ENCODE data around the gene TTC14.

TTC14 gene

DNA sequence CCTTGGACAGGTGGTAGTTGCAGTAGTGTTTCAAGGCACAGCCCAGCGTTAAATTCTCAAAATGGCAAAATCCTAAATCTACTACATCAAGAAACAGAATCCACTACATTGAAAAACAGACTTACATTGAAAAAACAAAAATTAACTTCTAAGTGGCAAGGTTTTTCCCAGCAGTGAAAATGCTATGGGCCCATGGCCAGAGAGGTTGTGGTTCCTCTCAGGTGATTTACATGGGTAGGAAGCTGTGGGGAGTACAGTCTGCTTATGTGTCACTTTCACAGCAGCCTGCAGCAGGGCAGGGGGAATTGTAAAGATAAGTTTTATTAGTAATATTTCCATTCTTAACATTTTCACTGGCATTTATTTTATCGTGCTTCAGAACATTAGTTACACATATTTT lies 24.9 kb downstream of the TTC14 start:
- TF ChIP-seq POLR2AphosphoS5 (IDR thresholded peaks at IDR 0.05; ENCODE audit: low read depth, low read length) (no peak), TAF1 (IDR thresholded peaks at IDR 0.05; ENCODE audit: borderline replicate concordance, insufficient read depth, low read length) (no peak), SIN3A (IDR thresholded peaks at IDR 0.05; ENCODE audit: borderline replicate concordance, insufficient read depth, low read length) (no peak), FOXP2 (optimal IDR thresholded peaks at IDR 0.05; ENCODE audit: borderline replicate concordance, extremely low read depth, extremely low read length, insufficient read depth) (no peak)
- TF ChIP-seq, protein P1, sequence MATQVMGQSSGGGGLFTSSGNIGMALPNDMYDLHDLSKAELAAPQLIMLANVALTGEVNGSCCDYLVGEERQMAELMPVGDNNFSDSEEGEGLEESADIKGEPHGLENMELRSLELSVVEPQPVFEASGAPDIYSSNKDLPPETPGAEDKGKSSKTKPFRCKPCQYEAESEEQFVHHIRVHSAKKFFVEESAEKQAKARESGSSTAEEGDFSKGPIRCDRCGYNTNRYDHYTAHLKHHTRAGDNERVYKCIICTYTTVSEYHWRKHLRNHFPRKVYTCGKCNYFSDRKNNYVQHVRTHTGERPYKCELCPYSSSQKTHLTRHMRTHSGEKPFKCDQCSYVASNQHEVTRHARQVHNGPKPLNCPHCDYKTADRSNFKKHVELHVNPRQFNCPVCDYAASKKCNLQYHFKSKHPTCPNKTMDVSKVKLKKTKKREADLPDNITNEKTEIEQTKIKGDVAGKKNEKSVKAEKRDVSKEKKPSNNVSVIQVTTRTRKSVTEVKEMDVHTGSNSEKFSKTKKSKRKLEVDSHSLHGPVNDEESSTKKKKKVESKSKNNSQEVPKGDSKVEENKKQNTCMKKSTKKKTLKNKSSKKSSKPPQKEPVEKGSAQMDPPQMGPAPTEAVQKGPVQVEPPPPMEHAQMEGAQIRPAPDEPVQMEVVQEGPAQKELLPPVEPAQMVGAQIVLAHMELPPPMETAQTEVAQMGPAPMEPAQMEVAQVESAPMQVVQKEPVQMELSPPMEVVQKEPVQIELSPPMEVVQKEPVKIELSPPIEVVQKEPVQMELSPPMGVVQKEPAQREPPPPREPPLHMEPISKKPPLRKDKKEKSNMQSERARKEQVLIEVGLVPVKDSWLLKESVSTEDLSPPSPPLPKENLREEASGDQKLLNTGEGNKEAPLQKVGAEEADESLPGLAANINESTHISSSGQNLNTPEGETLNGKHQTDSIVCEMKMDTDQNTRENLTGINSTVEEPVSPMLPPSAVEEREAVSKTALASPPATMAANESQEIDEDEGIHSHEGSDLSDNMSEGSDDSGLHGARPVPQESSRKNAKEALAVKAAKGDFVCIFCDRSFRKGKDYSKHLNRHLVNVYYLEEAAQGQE (IDR thresholded peaks at IDR 0.05; ENCODE audit: insufficient read depth in 1 of 2, low read depth in 2 of 2, low read length in 2 of 2), result no peak

DNA sequence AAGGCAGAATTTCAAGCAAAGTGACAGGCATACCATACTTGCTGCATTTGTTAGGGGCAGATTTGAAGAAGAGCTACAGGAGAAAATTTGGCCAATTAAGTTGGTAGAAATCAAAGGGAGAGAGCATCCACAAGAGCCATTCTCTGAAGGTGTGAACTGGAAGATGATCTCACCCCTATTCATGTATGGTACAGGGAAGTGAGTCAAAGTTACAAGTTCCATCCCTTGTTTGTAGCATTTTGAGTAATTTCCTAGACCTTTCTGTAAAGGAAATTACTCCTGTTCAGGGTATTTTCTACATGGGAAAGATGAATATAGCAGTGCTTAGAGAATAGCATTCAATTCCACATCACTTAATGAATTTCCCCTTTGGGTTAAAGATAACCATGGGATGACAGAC lies 28.4 kb downstream of the TTC14 start:
- TF ChIP-seq TAF1 (IDR thresholded peaks at IDR 0.05; ENCODE audit: borderline replicate concordance, insufficient read depth, low read length) (no peak), SIN3A (IDR thresholded peaks at IDR 0.05; ENCODE audit: borderline replicate concordance, insufficient read depth, low read length) (no peak), FOXP2 (optimal IDR thresholded peaks at IDR 0.05; ENCODE audit: borderline replicate concordance, extremely low read depth, extremely low read length, insufficient read depth) (no peak)
- TF ChIP-seq, protein P1 (IDR thresholded peaks at IDR 0.05; ENCODE audit: insufficient read depth in 1 of 2, low read depth in 2 of 2, low read length in 2 of 2), result no peak

DNA sequence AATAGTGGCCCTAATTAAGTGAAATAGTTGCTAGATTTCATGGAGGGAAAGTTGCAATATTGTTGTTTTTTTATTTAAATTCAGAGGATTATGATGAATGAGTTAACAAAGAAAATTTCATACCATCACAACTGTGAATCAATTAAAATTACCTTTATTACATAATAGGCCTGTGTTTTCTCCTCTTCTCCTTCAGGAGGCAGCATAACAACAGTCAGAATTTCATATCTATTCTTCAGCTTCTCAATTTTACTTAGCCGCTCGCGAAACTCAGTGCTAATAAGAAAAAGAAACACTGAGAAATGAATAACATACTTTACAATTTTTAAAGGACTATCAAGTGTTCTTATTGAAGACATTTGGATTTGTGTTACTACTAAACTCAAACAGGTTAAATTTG lies 29.4 kb downstream of the TTC14 start:
- no peak for TF ChIP-seq SIN3A (IDR thresholded peaks at IDR 0.05; ENCODE audit: borderline replicate concordance, insufficient read depth, low read length)
- no peak for TF ChIP-seq TAF1 (IDR thresholded peaks at IDR 0.05; ENCODE audit: borderline replicate concordance, insufficient read depth, low read length)
- no peak for TF ChIP-seq FOXP2 (optimal IDR thresholded peaks at IDR 0.05; ENCODE audit: borderline replicate concordance, extremely low read depth, extremely low read length, insufficient read depth)
- TF ChIP-seq, protein P1 (IDR thresholded peaks at IDR 0.05; ENCODE audit: insufficient read depth in 1 of 2, low read depth in 2 of 2, low read length in 2 of 2), result no peak
- no peak for TF ChIP-seq POLR2AphosphoS5 (IDR thresholded peaks at IDR 0.05; ENCODE audit: low read depth, low read length)

DNA sequence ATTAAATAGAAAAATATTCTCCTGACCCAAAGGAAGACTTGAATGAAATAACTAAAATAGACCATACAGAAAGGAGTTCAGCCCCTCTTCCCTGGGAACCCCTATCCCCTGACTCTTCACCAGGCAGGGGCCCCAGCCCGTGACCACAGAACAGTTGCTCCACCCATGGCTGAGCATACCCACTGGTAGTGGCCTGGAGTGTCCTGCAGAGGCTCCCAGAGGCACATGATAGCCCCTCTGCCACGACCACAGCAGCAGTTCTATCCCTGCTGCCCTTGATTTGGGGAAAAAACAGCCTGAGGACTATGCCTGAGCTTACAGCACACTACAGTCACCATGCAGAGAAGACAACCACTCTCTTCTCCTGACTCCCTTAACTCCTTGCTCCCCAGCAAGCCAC lies 31.8 kb downstream of the TTC14 start:
- TF ChIP-seq SIN3A (IDR thresholded peaks at IDR 0.05; ENCODE audit: borderline replicate concordance, insufficient read depth, low read length) (no peak), TAF1 (IDR thresholded peaks at IDR 0.05; ENCODE audit: borderline replicate concordance, insufficient read depth, low read length) (no peak), FOXP2 (optimal IDR thresholded peaks at IDR 0.05; ENCODE audit: borderline replicate concordance, extremely low read depth, extremely low read length, insufficient read depth) (no peak), POLR2AphosphoS5 (IDR thresholded peaks at IDR 0.05; ENCODE audit: low read depth, low read length) (no peak)
- TF ChIP-seq, protein P1 (IDR thresholded peaks at IDR 0.05; ENCODE audit: insufficient read depth in 1 of 2, low read depth in 2 of 2, low read length in 2 of 2), result no peak

DNA sequence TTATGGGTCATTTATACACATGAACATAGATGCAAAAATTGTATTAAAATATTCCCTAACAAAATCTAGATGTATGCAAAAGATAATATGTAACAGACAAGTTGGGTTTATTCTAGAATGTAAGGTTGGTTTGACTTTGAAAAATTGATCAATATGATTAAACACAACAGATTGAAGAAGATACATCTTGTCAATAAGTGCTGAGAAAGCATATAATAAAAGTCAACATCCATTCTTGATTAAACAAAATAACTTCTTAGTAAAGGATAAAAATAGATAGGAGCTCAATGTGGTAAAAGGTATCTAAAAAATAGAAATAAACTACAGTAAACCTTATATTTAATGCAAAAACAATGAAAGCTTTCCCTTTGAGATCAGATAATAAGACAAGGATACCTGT lies 39.0 kb downstream of the TTC14 start:
- no peak for TF ChIP-seq TAF1 (IDR thresholded peaks at IDR 0.05; ENCODE audit: borderline replicate concordance, insufficient read depth, low read length)

Measured in PFSK-1 (cell line).